Panc1 (cell line): Measurements from ENCODE around the gene GMPR2. TPM values are rescaled to one million over a fixed set of nuclear protein-coding genes. Genes with fewer than 3 reads are reported as not detected.
"Not testable (repeated sequence)": the region's sequence is repeated elsewhere in the genome, so short reads cannot be mapped to it uniquely, and the experiment has no call there.

ENCODE experiments used
- ATAC-seq: fragments of 200-7000 bp; cut with Tn5 transposase; 2 replicates; pipeline ENCODE4 v1.9.1; 2020; ENCODE audit warnings: mild to moderate bottlenecking, moderate library complexity
- BruUV-seq: library from RNA; stranded (reverse); fragments of 400-500 nt; replicated peaks from 2 replicates; lab custom pipeline; 2021; lab: Mats Ljungman, UMichigan
- CTCF ChIA-PET: fragments of 300-600 bp; sonication (Branson Sonifier 250); formaldehyde crosslinking; loops from one replicate; lab custom pipeline; 2022; ENCODE audit warnings: antibody characterized with exemption; lab: Charles Lee
- POLR2A ChIA-PET: fragments of 300-600 bp; sonication (Branson Sonifier 250); formaldehyde crosslinking; loops from one replicate; lab custom pipeline; 2022; ENCODE audit warnings: antibody characterized with exemption; lab: Charles Lee
- DNase-seq: peaks from one replicate; pipeline ENCODE4 v3.0.0-alpha.2; 2010; ENCODE audit warnings: low read depth, low spot score
- H3K27ac ChIP-seq: 2 replicates; pipeline ENCODE4 v1.5.1; 2011; ENCODE audit warnings: mild to moderate bottlenecking, low read length, inconsistent platforms
- H3K27me3 ChIP-seq: fragments of 200-500 bp; sonication (Bioruptor generic); 2 replicates; pipeline ENCODE4 v1.6.0; 2014; ENCODE audit warnings: low read length, inconsistent platforms; ENCODE audit not compliant: control insufficient read depth, insufficient read depth
- H3K36me3 ChIP-seq: fragments of 200-500 bp; sonication (Bioruptor generic); 2 replicates; pipeline ENCODE4 v1.5.1; 2014; ENCODE audit warnings: inconsistent platforms, mild to moderate bottlenecking, low read length, moderate library complexity; ENCODE audit not compliant: control insufficient read depth, insufficient read depth
- H3K4me1 ChIP-seq: 2 replicates; pipeline ENCODE4 v1.5.1; 2011; ENCODE audit warnings: inconsistent platforms, mild to moderate bottlenecking, low read length, moderate library complexity; ENCODE audit not compliant: control insufficient read depth, insufficient read depth
- H3K4me3 ChIP-seq, 2 experiments: 2 replicates each; pipeline ENCODE4 v1.5.1; 2011 to 2012; ENCODE audit warnings: low read depth in 2 of 2, low read length in 2 of 2, mild to moderate bottlenecking in 2 of 2, inconsistent platforms in 1 of 2, moderate library complexity in 1 of 2
- H3K9me3 ChIP-seq: fragments of 200-500 bp; sonication (Bioruptor generic); 2 replicates; pipeline ENCODE4 v1.5.1; 2014; ENCODE audit warnings: low read depth, mild to moderate bottlenecking, inconsistent platforms, low read length, moderate library complexity; ENCODE audit not compliant: control insufficient read depth, insufficient read depth
- CTCF ChIP-seq: fragments of 450-650 bp; IDR thresholded peaks from 2 replicates; pipeline ENCODE4 v1.5.1; 2017; ENCODE audit warnings: mild to moderate bottlenecking
- POLR2AphosphoS5 ChIP-seq: IDR thresholded peaks from 2 replicates; pipeline ENCODE4 v1.6.1; 2012; ENCODE audit warnings: mild to moderate bottlenecking, low read depth, low read length, moderate library complexity
- REST ChIP-seq, 2 experiments: IDR thresholded peaks; 2 replicates each; pipeline ENCODE4 v1.6.1; 2011 to 2012; ENCODE audit warnings: low read depth in 2 of 2, control low read depth in 1 of 2, low read length in 1 of 2, mild to moderate bottlenecking in 1 of 2, moderate library complexity in 1 of 2; ENCODE audit not compliant: insufficient read depth in 1 of 2
- SIN3A ChIP-seq: IDR thresholded peaks from 2 replicates; pipeline ENCODE4 v1.6.1; 2012; ENCODE audit warnings: low read depth, mild to moderate bottlenecking, low read length, moderate library complexity, borderline replicate concordance; ENCODE audit not compliant: insufficient read depth
- TCF7L2 ChIP-seq: IDR thresholded peaks from 2 replicates; pipeline ENCODE4 v1.6.1; 2011; ENCODE audit warnings: mild to moderate bottlenecking, low read depth, low read length, inconsistent platforms
- in situ Hi-C: cut with HindIII; loops from 2 replicates; pipeline ENCODE4 v1.10.0; 2016; ENCODE audit warnings: low sequenced_read_pairs, low pct_unique_long_range_greater_than_20kb
- intact Hi-C: fragments of 100-400 bp; cut with micrococcal nuclease; formaldehyde crosslinking; loops from one replicate; pipeline ENCODE4 v1.10.0; 2022; ENCODE audit not compliant: unreplicated experiment
- total RNA-seq: library from RNA; stranded (reverse); gene quantifications from one replicate; pipeline ENCODE4 v1.2.1, GENCODE V29; 2021; ENCODE audit not compliant: unreplicated experiment

Gene GMPR2
- total RNA-seq, 1 experiment from 2014 or later = 45.9 TPM

- TF ChIP-seq SIN3A (no peak; the same call in 1 of the 2 replicates), CTCF (peak; percentile 82), POLR2AphosphoS5 (peak; percentile 86)
- Histone ChIP-seq H3K36me3 (peaks cover 5% of the 10 kb centered on the region), H3K9me3 (no peaks in the 10 kb centered on the region), H3K27me3 (no peaks in the 10 kb centered on the region), H3K4me1 (peaks cover 9% of the 10 kb centered on the region), H3K27ac (peak within 1 kb of the TSS; percentile 89), H3K4me3 (peak within 1 kb of the TSS; percentile 74 to 77)
- intact Hi-C loops = no loop called here
- DNase-seq = no peak
- ChIA-PET CTCF (interaction anchor here (0.6 to 1.5 kb wide), 3 partner anchors 83 to 157 kb away, joined by 3 to 10 read pairs (median 9); no protein-coding TSS in a partner anchor), POLR2A (interaction anchor here (0.6 kb wide), 1 partner anchor 31 kb away, joined by 4 read pairs; no protein-coding TSS in a partner anchor)
- BruUV-seq = no TSS peak
- peak; percentile 86 for ATAC-seq
- in situ Hi-C loops = no loop called here
These were observed 17.0 kb upstream of the GMPR2 start, which contains the start of gene MDP1 for GRCh38 chr14:24215495-24216344. MDP1 (minus strand) TSS chr14:24216066; CDS start chr14:24215955, 111 bp downstream.

GRCh38 chr14:24216345-24216699, 16.4 kb upstream of the GMPR2 start:
- intact Hi-C loops (no loop called here), in situ Hi-C loops (no loop called here)
- H3K9me3 ChIP-seq = no peaks in the 10 kb centered on the region
- BruUV-seq = no TSS peak
- ATAC-seq (no peak), DNase-seq (no peak)
- H3K4me3 ChIP-seq = peak overlapping the region; percentile 74 to 77
- TF ChIP-seq REST (IDR thresholded peaks at IDR 0.05; ENCODE audit: insufficient read depth in 1 of 2, low read depth in 2 of 2, low read length in 1 of 2) (no peak), POLR2AphosphoS5 (no peak), CTCF (no peak), TCF7L2 (no peak), SIN3A (no peak)
- peak overlapping the region; percentile 48 for H3K27ac ChIP-seq
- CTCF ChIA-PET = interaction anchor here (0.6 to 1.0 kb wide), 2 partner anchors 83 to 111 kb away, joined by 3 to 10 read pairs; no protein-coding TSS in a partner anchor
- POLR2A ChIA-PET = no interaction called here
- H3K4me1 ChIP-seq = peaks cover 9% of the 10 kb centered on the region
- peaks cover 5% of the 10 kb centered on the region for H3K36me3 ChIP-seq
- H3K27me3 ChIP-seq = no peaks in the 10 kb centered on the region

GRCh38 chr14:24216876-24217275, 15.9 kb upstream of the GMPR2 start:
- ATAC-seq, POLR2A ChIA-PET, H3K9me3 ChIP-seq, DNase-seq, H3K4me1 ChIP-seq, H3K27ac ChIP-seq, H3K4me3 ChIP-seq, H3K27me3 ChIP-seq, intact Hi-C loops, CTCF ChIA-PET, H3K36me3 ChIP-seq, in situ Hi-C loops, BruUV-seq: not testable (repeated sequence)
